Thyroid gland (tissue), 4 donors: ENCODE data around the gene BNIP3. TPM values are rescaled to one million over a fixed set of nuclear protein-coding genes. Genes with fewer than 3 reads are reported as not detected.

Experiments
- DNase-seq, 2 donors: peaks; one replicate each; pipeline ENCODE4 v3.0.0-alpha.2; 2019
- H3K27ac ChIP-seq, 3 donors: fragments of 200-600 bp; sonication (generic); 1 replicate in 2 of 3; 2 replicates in 1 of 3; pipeline ENCODE4 v1.5.1; 2016 to 2019; ENCODE audit warnings: mild to moderate bottlenecking in 1 of 3, moderate library complexity in 1 of 3
- H3K27me3 ChIP-seq: fragments of 200-600 bp; sonication (generic); one replicate; pipeline ENCODE4 v1.5.1; 2019
- H3K36me3 ChIP-seq, 2 donors: fragments of 200-600 bp; sonication (generic); one replicate each; pipeline ENCODE4 v1.5.1; 2016 to 2019
- H3K4me1 ChIP-seq, 2 donors: fragments of 200-600 bp; sonication (generic); one replicate each; pipeline ENCODE4 v1.5.1; 2017 to 2019
- H3K4me3 ChIP-seq, 3 donors: fragments of 200-600 bp; sonication (generic); replicated peaks in 1 of 3; 1 replicate in 2 of 3; 2 replicates in 1 of 3; pipeline ENCODE4 v1.5.1; 2016; ENCODE audit warnings: mild to moderate bottlenecking in 1 of 3
- H3K9me3 ChIP-seq: fragments of 200-600 bp; sonication (generic); one replicate; pipeline ENCODE4 v1.5.1; 2017
- CTCF ChIP-seq, 6 experiments: fragments of 200-600 bp in 3 of 6; fragments of 450-650 bp in 3 of 6; sonication (generic) in 3 of 6; IDR thresholded peaks; one replicate each; pipeline ENCODE4 v1.5.1; 2016 to 2019; ENCODE audit warnings: antibody characterized with exemption in 6 of 6, mild to moderate bottlenecking in 2 of 6, inconsistent platforms in 1 of 6, moderate library complexity in 1 of 6
- POLR2A ChIP-seq, 2 donors: fragments of 450-650 bp; IDR thresholded peaks; one replicate each; pipeline ENCODE4 v1.6.1; 2017; ENCODE audit warnings: antibody characterized with exemption in 2 of 2, mild to moderate bottlenecking in 2 of 2, moderate library complexity in 1 of 2
- WGBS, 2 donors: methylation state at CpG; one replicate each; pipeline ENCODE4 v1.1.5; 2017; 5-methylcytosine and 5-hydroxymethylcytosine counted together
- intact Hi-C: fragments of 100-400 bp; cut with DNase I; formaldehyde crosslinking; loops from one replicate; pipeline ENCODE4 v1.15.1; 2023
- total RNA-seq, 4 donors: library from RNA; depleted of rRNA; stranded (reverse); fragments of >200 nt; gene quantifications; one replicate each; pipeline ENCODE4 v1.2.3, GENCODE V29; 2016

BNIP3 gene
- total RNA-seq, 4 donors from 2014 or later: 54.4 to 124 (median 90.2) TPM

- H3K27ac ChIP-seq: no peak overlapping the region
- 93 to 97% methylated on average over 20 of the region's 20 CpGs for WGBS, 2 donors
- peaks cover 0 to 7% of the 10 kb centered on the region in 2 donors for H3K36me3 ChIP-seq
- H3K27me3 ChIP-seq: no peaks in the 10 kb centered on the region
- TF ChIP-seq POLR2A (IDR thresholded peaks at IDR 0.05): no peak
- no peak for TF ChIP-seq CTCF (IDR thresholded peaks at IDR 0.05)
- H3K9me3 ChIP-seq: no peaks in the 10 kb centered on the region
- no peaks in the 10 kb centered on the region for H3K4me1 ChIP-seq
- intact Hi-C loops: no loop called here
- no peak overlapping the region for H3K4me3 ChIP-seq
- DNase-seq: no peak
These were observed 18.4 kb downstream of the BNIP3 start for GRCh38 chr10:131963350-131963749.

GRCh38 chr10:131961777-131962662 lies 19.7 kb downstream of the BNIP3 start:
- peaks cover 4 to 7% of the 10 kb centered on the region in 2 donors for H3K36me3 ChIP-seq
- no peaks in the 10 kb centered on the region for H3K9me3 ChIP-seq
- intact Hi-C loops: no loop called here
- H3K4me3 ChIP-seq: no peak overlapping the region
- TF ChIP-seq POLR2A (IDR thresholded peaks at IDR 0.05) (no peak), CTCF (IDR thresholded peaks at IDR 0.05) (no peak)
- H3K27ac ChIP-seq: no peak overlapping the region
- WGBS, 2 donors: 88 to 90% methylated on average over 32 of the region's 32 CpGs
- H3K27me3 ChIP-seq: no peaks in the 10 kb centered on the region
- no peak for DNase-seq
- no peaks in the 10 kb centered on the region for H3K4me1 ChIP-seq

GRCh38 chr10:131961047-131961776 lies 20.5 kb downstream of the BNIP3 start:
- 91 to 92% methylated on average over 21 to 24 of the region's 26 CpGs for WGBS, 2 donors
- H3K4me3 ChIP-seq: no peak overlapping the region
- H3K4me1 ChIP-seq: no peaks in the 10 kb centered on the region
- no peaks in the 10 kb centered on the region for H3K27me3 ChIP-seq
- H3K9me3 ChIP-seq: no peaks in the 10 kb centered on the region
- DNase-seq: no peak
- TF ChIP-seq POLR2A (IDR thresholded peaks at IDR 0.05): no peak
- TF ChIP-seq CTCF (IDR thresholded peaks at IDR 0.05): no peak
- intact Hi-C loops: no loop called here
- H3K27ac ChIP-seq: no peak overlapping the region
- H3K36me3 ChIP-seq: peaks cover 10 to 12% of the 10 kb centered on the region in 2 donors

GRCh38 chr10:131960631-131961046 lies 21.1 kb downstream of the BNIP3 start:
- no peaks in the 10 kb centered on the region for H3K4me1 ChIP-seq
- no peaks in the 10 kb centered on the region for H3K9me3 ChIP-seq
- no peaks in the 10 kb centered on the region for H3K27me3 ChIP-seq
- 89 to 91% methylated on average over 13 to 18 of the region's 18 CpGs for WGBS, 2 donors
- DNase-seq: no peak
- H3K27ac ChIP-seq: no peak overlapping the region
- H3K36me3 ChIP-seq: peaks cover 11 to 18% of the 10 kb centered on the region in 2 donors
- no peak overlapping the region for H3K4me3 ChIP-seq
- TF ChIP-seq POLR2A (IDR thresholded peaks at IDR 0.05) (no peak), CTCF (IDR thresholded peaks at IDR 0.05) (no peak)
- intact Hi-C loops: no loop called here

GRCh38 chr10:131959841-131960240 lies 21.9 kb downstream of the BNIP3 start:
- no peaks in the 10 kb centered on the region for H3K4me1 ChIP-seq
- 91 to 94% methylated on average over 18 to 19 of the region's 19 CpGs for WGBS, 2 donors

More at GRCh38 chr10:131959841-131960240, 21.9 kb downstream of the BNIP3 start:
- H3K4me3 ChIP-seq: no peak overlapping the region
- no peak for DNase-seq
- H3K9me3 ChIP-seq: no peaks in the 10 kb centered on the region
- no peak overlapping the region for H3K27ac ChIP-seq
- no peaks in the 10 kb centered on the region for H3K27me3 ChIP-seq
- peaks cover 15 to 22% of the 10 kb centered on the region in 2 donors for H3K36me3 ChIP-seq
- intact Hi-C loops: no loop called here
- no peak for TF ChIP-seq CTCF (IDR thresholded peaks at IDR 0.05)
- no peak for TF ChIP-seq POLR2A (IDR thresholded peaks at IDR 0.05)
